Hepatocyte (in vitro differentiated cells): ENCODE data around the gene ANKRD13A. TPM values are rescaled to one million over a fixed set of nuclear protein-coding genes. Genes with fewer than 3 reads are reported as not detected.

Source experiments
- DNase-seq: peaks from one replicate; pipeline ENCODE4 v3.0.0-alpha.2; 2016; ENCODE audit warnings: low spot score
- H2AFZ ChIP-seq: fragments of 200-600 bp; sonication (generic); 2 replicates; pipeline ENCODE4 v1.6.0; 2016; ENCODE audit warnings: antibody characterized with exemption, mild to moderate bottlenecking
- H3K27ac ChIP-seq: fragments of 200-600 bp; sonication (generic); 2 replicates; pipeline ENCODE4 v1.5.1; 2016; ENCODE audit warnings: mild to moderate bottlenecking
- H3K27me3 ChIP-seq: fragments of 200-600 bp; sonication (generic); 2 replicates; pipeline ENCODE4 v1.6.1; 2016
- H3K36me3 ChIP-seq: fragments of 200-600 bp; sonication (generic); replicated peaks from 2 replicates; pipeline ENCODE4 v1.5.1; 2016; ENCODE audit warnings: low read depth; ENCODE audit not compliant: insufficient read depth
- H3K4me1 ChIP-seq: fragments of 200-600 bp; sonication (generic); 2 replicates; pipeline ENCODE4 v1.5.1; 2016; ENCODE audit warnings: mild to moderate bottlenecking, moderate library complexity; ENCODE audit not compliant: insufficient read depth
- H3K4me2 ChIP-seq: fragments of 200-600 bp; sonication (generic); 2 replicates; pipeline ENCODE4 v1.6.0; 2016
- H3K4me3 ChIP-seq: fragments of 200-600 bp; sonication (generic); 2 replicates; pipeline ENCODE4 v1.5.1; 2016; ENCODE audit warnings: mild to moderate bottlenecking
- H3K79me2 ChIP-seq: fragments of 200-600 bp; sonication (generic); 2 replicates; pipeline ENCODE4 v1.6.0; 2017; ENCODE audit warnings: mild to moderate bottlenecking
- H3K9me2 ChIP-seq: fragments of 200-600 bp; sonication (generic); replicated peaks from 2 replicates; pipeline ENCODE4 v1.6.0; 2017; ENCODE audit warnings: mild to moderate bottlenecking; ENCODE audit not compliant: insufficient read depth
- H3K9me3 ChIP-seq: fragments of 200-600 bp; sonication (generic); 2 replicates; pipeline ENCODE4 v1.5.1; 2016; ENCODE audit warnings: low read depth, mild to moderate bottlenecking
- H4K20me1 ChIP-seq: fragments of 200-600 bp; sonication (generic); 2 replicates; pipeline ENCODE4 v1.6.0; 2016; ENCODE audit warnings: mild to moderate bottlenecking; ENCODE audit not compliant: insufficient read depth, poor library complexity, severe bottlenecking
- EZH2 ChIP-seq: fragments of 200-600 bp; sonication (generic); IDR thresholded peaks from 2 replicates; pipeline ENCODE4 v1.6.1; 2016; ENCODE audit warnings: antibody characterized with exemption, mild to moderate bottlenecking, borderline replicate concordance
- EZH2phosphoT487 ChIP-seq: fragments of 200-600 bp; sonication (generic); IDR thresholded peaks from one replicate; pipeline ENCODE4 v1.6.1; 2018; ENCODE audit warnings: antibody characterized with exemption, mild to moderate bottlenecking, low read depth, moderate library complexity; ENCODE audit not compliant: unreplicated experiment, severe bottlenecking
- WGBS: methylation state at CpG from one replicate; pipeline ENCODE4 v1.1.6; 2016; ENCODE audit warnings: low lambda C conversion rate; ENCODE audit errors: missing lambda C conversion rate; 5-methylcytosine and 5-hydroxymethylcytosine counted together
- polyA plus RNA-seq: library from polyadenylated mRNA; unstranded; fragments of >200 nt; fragmentation: Nextera tagmentation; extraction: Ambion mirVana; gene quantifications from 2 replicates; pipeline ENCODE4 v1.2.1, GENCODE V29; 2016
- total RNA-seq: library from RNA; depleted of rRNA; stranded (reverse); fragments of >200 nt; gene quantifications from 2 replicates; pipeline ENCODE4 v1.2.3, GENCODE V29; 2014
- TF ChIP-seq, protein P1 (sequence below): fragments of 200-600 bp; sonication (generic); IDR thresholded peaks from 2 replicates; pipeline ENCODE4 v1.5.1; 2016; ENCODE audit warnings: antibody characterized with exemption, mild to moderate bottlenecking; ENCODE audit not compliant: poor library complexity

Gene ANKRD13A
- total and polyA plus RNA-seq, 2 experiments from 2014 or later = 13.2 to 55.3 TPM

DNA sequence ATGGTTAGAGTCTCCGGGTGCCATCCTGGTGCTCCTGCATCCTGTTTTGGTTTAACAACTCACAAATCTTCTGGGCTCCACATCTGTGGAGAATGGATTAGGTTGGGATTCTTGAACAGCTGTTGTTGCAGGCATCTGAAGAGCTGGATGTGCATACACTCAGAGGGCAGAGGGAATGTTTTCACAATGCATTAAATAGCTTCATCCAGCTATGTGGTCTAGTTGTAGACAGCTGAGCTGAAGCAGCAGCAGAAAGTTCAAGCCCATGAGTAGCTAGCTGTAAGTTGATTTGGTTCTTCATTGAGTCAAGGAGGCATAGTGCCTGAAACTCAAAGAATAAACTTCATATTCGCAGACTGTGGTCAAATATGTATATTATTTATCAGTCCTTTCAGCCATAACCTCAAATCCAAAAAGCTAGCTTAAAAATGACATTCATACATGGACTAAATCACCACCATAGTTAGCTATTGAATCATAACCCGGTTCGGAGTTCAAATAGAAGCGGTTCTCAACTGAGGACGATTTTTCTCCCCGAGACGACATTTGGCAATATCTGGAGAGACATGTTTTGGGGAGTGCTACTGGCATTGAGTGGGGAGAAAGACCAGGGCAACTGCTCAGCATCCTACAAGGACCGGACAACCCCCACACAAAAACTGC lies 858 bp upstream of the ANKRD13A start:
- no peaks in the 10 kb centered on the region for H3K9me3 ChIP-seq
- peaks cover 54% of the 10 kb centered on the region for H3K79me2 ChIP-seq
- H3K4me2 ChIP-seq = peak overlapping the region; percentile 85
- DNase-seq = no peak
- peak overlapping the region; percentile 91 for H3K4me3 ChIP-seq
- TF ChIP-seq EZH2 (no peak), EZH2phosphoT487 (no peak)
- TF ChIP-seq, protein P1, sequence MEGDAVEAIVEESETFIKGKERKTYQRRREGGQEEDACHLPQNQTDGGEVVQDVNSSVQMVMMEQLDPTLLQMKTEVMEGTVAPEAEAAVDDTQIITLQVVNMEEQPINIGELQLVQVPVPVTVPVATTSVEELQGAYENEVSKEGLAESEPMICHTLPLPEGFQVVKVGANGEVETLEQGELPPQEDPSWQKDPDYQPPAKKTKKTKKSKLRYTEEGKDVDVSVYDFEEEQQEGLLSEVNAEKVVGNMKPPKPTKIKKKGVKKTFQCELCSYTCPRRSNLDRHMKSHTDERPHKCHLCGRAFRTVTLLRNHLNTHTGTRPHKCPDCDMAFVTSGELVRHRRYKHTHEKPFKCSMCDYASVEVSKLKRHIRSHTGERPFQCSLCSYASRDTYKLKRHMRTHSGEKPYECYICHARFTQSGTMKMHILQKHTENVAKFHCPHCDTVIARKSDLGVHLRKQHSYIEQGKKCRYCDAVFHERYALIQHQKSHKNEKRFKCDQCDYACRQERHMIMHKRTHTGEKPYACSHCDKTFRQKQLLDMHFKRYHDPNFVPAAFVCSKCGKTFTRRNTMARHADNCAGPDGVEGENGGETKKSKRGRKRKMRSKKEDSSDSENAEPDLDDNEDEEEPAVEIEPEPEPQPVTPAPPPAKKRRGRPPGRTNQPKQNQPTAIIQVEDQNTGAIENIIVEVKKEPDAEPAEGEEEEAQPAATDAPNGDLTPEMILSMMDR = no peak
- peak overlapping the region; percentile 91 for H3K27ac ChIP-seq
- no peaks in the 10 kb centered on the region for H3K36me3 ChIP-seq
- WGBS = 75% methylated on average over 9 of the region's 9 CpGs
- peaks cover 8% of the 10 kb centered on the region for H4K20me1 ChIP-seq
- H2AFZ ChIP-seq = peak overlapping the region; percentile 88
- H3K4me1 ChIP-seq = peaks cover 23% of the 10 kb centered on the region
- H3K9me2 ChIP-seq = no peaks in the 10 kb centered on the region
- H3K27me3 ChIP-seq = no peaks in the 10 kb centered on the region

DNA sequence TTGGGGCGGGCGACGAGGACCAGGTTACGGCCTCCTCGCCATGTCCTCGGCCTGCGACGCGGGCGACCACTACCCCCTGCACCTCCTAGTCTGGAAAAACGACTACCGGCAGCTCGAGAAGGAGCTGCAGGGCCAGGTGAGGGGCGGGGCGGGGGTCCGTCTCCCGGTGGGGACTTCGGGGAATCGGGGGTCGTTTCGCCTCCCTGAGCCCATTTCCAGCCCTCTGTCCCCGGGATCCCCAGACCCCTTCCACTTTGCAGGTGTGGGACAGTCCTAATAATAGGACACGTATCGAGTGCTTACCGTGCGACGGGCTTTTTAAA lies 380 bp downstream of the ANKRD13A start:
- H3K79me2 ChIP-seq = peaks cover 41% of the 10 kb centered on the region
- no peaks in the 10 kb centered on the region for H3K9me2 ChIP-seq
- H3K27ac ChIP-seq = peak overlapping the region; percentile 25
- H3K36me3 ChIP-seq = no peaks in the 10 kb centered on the region
- DNase-seq = no peak
- no peaks in the 10 kb centered on the region for H3K9me3 ChIP-seq
- peak overlapping the region; percentile 88 for H2AFZ ChIP-seq
- peaks cover 14% of the 10 kb centered on the region for H3K4me1 ChIP-seq
- peaks cover 3% of the 10 kb centered on the region for H4K20me1 ChIP-seq
- WGBS = 2% methylated on average over 9 of the region's 27 CpGs
- no peaks in the 10 kb centered on the region for H3K27me3 ChIP-seq
- H3K4me3 ChIP-seq = peak overlapping the region; percentile 91
- TF ChIP-seq EZH2phosphoT487 (no peak), EZH2 (no peak)
- TF ChIP-seq, protein P1 = no peak
- peak overlapping the region; percentile 85 for H3K4me2 ChIP-seq

DNA sequence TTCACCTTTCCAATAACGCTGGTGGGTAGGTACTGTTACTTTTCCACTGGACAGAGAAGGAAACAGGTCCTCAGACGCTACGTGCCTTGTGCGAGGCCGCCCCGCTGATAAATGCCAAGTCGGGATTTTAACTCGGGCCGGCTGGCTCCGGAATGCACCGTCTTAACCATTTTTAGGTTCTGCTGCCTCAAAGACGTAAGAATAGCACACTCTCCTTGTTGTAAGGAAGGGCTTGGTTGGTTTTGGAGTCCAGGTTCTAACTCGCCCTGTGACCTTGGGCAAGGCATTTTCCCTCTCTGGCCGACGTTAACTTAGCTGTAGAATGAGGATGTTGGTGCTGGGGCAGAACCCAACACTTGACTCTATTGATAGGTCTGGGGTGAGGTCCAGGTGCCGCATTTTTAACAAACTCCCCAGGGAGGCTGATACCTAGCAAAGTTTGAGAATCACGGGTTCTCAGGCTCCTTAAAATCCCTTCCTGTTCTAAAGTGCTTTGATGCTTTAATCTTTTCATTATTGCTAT lies 814 bp downstream of the ANKRD13A start:
- TF ChIP-seq EZH2 = no peak
- TF ChIP-seq EZH2phosphoT487 = no peak
- TF ChIP-seq, protein P1 = no peak
- Histone ChIP-seq H3K79me2 (peaks cover 38% of the 10 kb centered on the region), H3K27ac (peak overlapping the region; percentile 16), H4K20me1 (peaks cover under 1% of the 10 kb centered on the region), H3K4me3 (peak overlapping the region; percentile 91), H3K36me3 (no peaks in the 10 kb centered on the region), H3K9me3 (no peaks in the 10 kb centered on the region), H2AFZ (peak overlapping the region; percentile 88), H3K4me1 (peaks cover 10% of the 10 kb centered on the region), H3K9me2 (no peaks in the 10 kb centered on the region), H3K27me3 (no peaks in the 10 kb centered on the region), H3K4me2 (peak overlapping the region; percentile 85)
- peak; percentile 41 for DNase-seq
- 5% methylated on average over 17 of the region's 17 CpGs for WGBS
